ENCODE results near the gene DGKE.
A peak's percentile ranks its signal among the peaks of the same experiment; 100 is the strongest.

The DGKE gene

GRCh38 chr17:56833809-56834379 lies at the start of gene DGKE, which contains the start of gene C17orf67:
TSS of gene DGKE (plus strand) at chr17:56834151. CDS start at chr17:56834796, 645 bp downstream.
TSS of gene C17orf67 (minus strand) at chr17:56833920. CDS start at chr17:56815810, 18,110 bp downstream.
- DNase-seq: peak; percentile 82

DNA sequence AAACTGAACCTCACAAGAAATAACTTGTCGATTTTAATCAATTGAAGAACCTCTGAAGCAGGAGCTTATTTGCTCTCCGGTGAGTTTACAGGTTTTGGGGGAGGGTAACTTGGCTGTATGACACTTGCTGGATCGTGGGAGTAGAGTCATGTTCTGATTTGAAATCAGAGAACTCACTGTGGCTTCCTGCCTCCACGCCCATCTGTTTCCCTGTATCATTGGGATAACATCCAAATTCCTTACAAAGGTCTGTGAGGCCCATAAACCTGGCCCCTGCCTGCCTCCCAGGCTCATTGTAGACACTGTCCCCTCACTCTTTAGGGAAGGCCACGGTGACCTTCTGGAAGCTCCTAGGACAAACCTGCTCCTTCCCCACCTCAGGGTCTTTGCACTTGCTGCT lies 48.5 kb upstream of the DGKE start:
- DNase-seq: no peak

DNA sequence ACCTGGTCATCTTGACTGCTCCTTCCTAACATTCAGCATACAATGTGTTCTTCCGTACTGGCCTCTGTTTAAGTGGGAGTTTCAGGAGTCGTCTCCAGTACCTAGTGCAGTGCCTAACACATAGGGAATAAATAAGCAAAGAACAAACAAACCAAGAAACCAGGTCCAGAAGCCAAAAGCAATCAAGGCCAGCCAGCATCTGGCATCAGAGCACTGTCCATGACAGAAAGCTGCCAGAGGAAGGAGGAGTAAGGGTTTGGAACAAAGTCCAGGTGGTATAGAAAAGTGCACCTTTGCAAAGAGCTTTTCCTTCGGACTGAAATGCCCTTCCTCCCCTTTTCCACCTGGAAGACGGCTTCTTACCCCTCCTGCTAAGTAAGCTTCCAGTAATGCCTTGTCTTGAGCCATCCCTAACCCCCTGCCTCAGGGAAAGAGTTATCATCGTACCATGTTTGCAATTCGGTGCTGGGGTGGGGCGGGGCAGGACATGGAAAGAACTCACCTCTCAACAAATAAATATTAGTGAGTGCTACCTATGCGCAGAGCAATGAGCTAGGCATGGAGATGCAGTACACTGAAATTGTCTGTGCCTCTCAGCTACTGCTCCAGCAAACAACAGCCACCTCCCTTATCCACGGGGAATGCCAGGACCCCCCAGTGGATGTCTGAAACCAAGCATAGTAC lies 47.8 kb upstream of the DGKE start:
- DNase-seq: no peak

DNA sequence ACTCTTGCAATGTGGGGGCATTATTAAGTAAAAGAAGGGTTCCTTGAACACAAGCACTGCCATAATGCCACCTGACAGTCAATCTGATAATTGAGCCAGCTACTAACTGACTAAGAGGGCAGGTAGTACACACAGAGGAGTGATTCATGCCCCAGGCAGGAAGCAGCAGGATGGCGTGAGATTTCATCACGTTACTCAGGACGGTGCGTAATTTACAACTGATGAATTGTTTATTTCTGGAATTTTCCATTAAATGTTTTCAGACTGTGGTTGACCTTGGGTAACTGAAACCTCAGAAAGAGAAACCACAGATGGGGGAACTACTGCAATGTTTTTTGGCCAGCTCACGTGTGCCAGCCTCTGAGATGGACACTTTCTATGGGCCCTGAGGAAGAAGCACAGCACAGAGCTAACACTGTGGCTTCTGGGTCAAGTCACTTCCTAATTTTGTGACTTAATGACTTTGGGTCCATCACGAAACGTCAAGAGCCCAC lies 46.9 kb upstream of the DGKE start:
- no peak for DNase-seq

DNA sequence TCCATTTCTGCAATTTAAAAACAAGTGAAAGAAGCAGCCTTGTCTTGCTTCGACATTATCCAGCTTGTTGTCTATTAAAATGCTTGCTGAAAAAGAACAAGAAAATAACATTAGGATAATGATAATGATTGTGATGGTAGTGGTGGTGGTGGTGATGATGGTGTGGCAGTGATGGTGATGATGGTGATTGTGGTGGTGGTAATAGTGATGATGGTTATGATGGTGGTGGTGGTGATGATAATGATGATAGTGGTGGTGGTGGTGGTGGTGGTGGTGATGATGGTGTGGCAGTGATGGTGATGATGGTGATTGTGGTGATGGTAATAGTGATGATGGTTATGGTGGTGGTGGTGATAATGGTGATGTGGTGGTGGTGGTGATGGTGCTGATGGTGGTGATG lies 41.7 kb upstream of the DGKE start:
- DNase-seq: no peak

DNA sequence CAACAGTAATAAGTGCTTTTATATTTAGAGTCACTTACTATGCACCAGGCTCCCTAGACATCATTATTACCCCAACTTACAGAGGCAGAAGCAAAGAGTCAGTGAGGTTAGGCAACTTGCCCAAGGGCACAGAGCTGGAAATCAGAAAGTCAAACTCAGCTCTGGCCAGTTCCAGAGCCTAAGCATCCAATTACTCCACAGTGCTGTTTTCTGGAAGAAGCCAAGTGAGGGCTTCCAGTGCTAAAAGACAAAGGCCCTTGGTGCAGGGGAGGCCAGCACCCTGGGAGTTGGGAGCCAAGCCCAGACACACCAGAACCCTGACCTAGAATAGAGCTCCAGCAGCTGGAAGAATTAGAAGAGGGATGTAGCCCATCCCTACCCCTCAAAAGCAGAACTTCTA lies 40.4 kb upstream of the DGKE start:
- DNase-seq: no peak

- no peak for DNase-seq
These were observed 40.0 kb upstream of the DGKE start for GRCh38 chr17:56793957-56794356.

- DNase-seq: no peak
These were observed 38.6 kb upstream of the DGKE start for GRCh38 chr17:56795221-56795865.

DNA sequence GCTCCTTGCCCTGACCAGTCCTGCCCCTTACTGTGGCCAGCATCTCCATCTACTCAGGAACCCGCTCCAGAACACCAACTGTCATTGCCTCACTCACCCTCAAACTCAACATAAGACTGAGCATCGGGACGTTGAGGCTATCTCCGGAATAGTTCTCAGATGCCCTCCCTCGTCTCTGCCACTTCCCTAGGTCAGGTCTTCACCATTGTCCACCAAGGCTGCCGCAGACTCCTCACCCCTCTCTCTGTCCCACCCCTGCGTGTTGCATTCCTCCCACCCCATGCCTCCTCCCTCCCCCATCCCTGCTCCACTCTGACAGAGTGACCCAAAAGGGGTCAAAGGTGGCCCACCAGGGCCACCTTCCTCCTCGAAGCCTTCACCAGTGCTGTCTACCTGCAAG lies 37.4 kb upstream of the DGKE start:
- no peak for DNase-seq

DNA sequence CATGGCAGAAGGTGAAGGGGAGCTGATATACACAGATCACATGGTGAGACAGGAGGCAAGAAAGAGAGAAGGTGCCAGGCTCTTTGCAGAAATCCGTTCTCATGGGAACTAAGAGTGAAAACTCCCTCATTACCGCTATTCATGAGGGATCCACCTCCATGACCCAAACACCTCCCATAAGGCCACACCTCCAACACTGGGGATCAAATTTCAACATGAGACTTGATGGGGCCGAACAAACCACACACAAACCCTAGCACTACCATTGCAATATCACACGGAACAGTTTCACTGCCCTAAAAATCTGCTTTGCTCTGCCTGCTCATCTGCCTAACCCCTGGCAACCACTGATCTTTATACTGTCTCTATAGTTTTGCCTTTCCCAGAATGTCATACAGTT lies 35.0 kb upstream of the DGKE start:
- no peak for DNase-seq

DNA sequence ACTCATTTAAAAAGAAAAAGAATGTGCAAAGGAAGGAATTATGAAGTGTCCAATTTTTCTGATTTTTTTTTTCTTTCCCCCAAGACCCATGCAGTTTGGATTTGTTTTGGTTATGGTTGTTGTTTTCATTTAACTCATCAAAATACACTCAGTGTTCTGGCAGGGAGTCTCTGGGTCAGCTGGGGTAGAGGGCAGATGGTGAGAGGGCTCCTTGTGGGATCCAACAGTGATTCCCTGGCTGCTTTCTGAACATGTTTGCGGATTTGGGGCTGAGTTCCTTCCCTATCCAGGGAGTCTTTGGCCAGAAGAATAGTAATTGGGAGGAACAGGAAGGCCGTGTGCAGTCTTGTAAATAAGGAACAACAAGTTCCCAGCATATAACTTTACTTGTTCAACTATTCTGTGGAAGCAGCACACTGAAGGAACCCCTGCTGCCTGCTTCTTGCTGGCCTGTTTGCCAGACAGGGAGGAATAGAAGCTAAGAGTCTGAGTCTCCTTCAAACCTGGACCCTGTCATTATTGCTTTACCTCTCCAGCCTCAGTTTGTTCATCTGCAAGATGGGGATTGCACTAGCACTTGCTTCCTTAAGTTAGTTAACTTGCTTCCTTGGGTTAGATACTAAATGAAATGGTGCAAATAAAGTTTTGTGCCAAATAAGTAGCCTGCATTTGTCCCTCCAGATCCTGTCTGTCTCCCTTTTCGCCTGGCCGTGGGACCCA lies 32.3 kb upstream of the DGKE start:
- no peak for DNase-seq

DNA sequence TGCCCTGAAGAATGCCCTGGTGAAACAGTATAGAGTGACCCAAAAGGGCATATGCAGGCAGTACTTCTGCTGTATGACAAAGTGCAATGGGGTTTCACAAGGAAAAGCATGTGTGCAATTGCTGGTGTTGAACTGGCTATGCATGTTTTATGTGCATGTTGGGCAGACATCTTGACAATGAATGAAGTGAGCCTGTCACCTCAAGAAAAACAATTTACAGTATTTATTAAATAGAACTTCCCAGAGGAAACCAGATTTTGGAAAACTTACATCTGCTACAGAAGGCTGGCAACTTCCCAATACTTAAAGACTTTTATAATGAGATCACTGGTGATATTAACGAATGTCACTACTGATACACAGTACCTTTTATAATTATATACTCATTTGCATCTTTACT lies 30.9 kb upstream of the DGKE start:
- DNase-seq: no peak

- DNase-seq: no peak
These were observed 29.5 kb upstream of the DGKE start for GRCh38 chr17:56804454-56804853.

DNA sequence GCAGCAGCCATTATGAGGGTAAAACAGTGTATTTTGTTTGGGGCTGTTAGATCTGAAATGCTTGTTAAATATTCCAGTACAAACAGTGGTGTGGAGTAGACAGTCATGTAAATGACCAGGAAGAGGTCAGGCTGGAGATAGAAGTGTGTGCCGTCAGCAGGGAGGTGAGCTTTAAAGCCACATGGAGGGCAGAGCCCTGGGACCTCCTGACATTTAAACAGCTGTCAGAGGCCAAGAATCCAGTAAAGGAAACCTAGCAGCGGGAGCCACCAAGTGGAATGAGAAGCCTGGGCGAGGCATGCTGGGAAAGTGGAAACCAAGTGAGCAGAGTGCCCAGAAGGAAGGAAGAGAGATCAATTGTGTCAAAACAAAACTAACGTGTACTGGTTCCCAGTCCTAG lies 27.0 kb upstream of the DGKE start:
- DNase-seq: no peak

DNA sequence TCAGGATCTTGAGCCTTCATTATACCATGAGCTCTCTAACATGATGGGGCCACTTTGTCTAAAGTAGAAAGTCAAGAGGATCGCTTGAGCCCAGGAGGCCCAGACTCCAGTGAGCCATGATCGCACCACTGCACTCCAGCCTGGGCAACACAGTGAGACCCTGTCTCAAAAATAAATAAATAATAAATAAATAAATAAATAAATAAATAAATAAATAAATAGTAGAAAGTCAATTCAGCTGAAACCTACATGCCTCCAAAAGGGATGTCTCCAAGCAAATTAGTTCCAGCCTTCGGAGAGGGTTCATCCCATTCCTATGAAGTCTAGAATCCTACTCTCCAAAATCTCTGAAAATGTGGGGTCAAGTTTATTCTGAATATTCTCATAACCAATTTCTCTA lies 26.2 kb upstream of the DGKE start:
- DNase-seq: no peak

DNA sequence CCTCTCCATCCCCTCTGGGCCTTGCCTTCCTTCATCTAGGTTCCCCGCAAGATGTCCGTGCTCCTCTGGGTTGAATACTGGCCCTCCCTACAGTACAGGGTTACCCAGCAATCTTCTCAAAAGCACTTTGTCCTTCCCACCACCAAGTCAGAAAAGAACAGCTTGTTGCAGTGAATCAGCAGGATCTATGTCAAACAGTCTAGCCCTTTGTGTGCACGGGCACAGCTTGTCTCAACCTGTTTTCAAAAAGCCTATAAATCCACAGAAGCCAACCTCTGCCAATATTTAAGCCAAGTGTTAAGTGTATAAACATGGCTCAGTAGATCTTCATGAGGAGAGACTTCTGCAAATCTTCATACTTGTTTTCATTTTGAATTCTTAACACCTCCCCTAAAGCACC lies 25.4 kb upstream of the DGKE start:
- peak; percentile 76 for DNase-seq

GRCh38 chr17:56809106-56809819 lies 24.7 kb upstream of the DGKE start:
- DNase-seq: peak; percentile 47

DNA sequence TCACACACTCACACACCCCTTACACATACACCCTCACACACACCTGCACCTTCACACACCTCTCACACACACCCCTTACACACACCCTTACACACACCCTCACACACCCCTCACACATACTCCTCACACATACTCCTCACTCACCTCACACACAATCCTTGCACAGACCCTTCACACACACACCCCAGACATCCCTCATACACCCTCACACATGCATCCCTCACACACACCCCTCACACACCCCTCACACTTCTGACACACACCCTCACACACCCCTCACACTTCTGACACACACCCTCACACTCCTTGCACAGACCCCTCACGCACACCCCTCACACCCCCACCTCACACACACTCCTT lies 24.2 kb upstream of the DGKE start:
- no peak for DNase-seq

DNA sequence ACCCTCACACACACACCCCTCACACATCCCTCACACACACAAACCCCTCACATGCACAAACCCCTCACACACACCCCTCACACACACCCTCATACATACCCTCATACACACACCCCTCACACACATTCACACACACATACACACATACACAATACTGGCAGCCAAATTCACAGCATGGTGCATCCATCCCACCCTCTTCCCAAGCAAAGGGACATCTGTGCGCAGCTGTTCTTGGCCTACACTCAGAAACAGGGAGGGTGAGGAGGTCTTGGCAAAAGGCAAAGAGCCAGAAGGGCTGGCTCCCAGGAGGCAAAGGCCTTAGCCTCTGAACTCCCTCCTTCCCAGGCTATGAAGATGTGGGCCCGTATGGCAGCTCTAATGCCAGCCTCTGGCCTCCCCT lies 23.6 kb upstream of the DGKE start:
- DNase-seq: peak; percentile 68

DNA sequence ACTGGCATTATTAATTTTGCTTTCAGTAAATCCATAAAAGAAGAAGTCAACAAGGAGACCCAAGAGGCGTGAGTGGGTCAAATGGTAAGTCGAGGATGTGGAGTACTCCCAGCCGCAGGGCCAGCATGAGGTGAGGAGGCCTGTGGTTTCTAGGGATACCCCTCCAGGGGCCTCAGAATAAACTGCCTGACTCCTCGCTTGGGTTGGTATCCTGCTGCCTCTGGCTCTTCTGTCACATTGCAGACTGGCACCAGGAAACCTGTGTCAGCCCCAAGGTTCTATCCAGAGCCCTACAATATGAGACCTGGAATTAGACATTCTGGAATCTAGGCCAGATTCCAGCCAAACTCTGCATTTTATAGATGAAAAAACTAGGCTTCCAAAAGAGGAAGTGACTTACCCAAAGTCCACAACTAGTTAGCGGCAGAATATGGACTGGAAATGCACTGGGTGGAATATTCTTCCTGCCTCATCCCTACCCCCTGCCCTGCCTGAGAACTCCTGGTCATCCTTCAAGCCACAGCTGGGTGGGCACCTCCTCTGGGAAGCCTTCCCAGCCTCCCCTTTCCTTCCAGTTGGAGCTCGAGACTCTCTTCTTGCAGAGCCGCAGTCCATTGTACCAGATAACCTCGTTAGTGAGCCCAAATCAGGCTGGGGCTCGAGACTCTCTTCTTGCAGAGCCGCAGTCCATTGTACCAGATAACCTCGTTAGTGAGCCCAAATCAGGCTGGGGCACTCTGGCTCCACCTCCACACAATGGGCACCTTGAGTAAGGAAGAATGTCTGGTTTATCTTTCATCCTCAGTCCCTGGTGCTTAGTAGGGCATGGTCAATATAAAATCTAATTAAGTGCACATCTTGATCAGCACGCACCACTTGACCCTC lies 22.8 kb upstream of the DGKE start:
- DNase-seq: no peak

- peak; percentile 5 for DNase-seq
These were observed 21.0 kb upstream of the DGKE start for GRCh38 chr17:56812901-56813388.

DNA sequence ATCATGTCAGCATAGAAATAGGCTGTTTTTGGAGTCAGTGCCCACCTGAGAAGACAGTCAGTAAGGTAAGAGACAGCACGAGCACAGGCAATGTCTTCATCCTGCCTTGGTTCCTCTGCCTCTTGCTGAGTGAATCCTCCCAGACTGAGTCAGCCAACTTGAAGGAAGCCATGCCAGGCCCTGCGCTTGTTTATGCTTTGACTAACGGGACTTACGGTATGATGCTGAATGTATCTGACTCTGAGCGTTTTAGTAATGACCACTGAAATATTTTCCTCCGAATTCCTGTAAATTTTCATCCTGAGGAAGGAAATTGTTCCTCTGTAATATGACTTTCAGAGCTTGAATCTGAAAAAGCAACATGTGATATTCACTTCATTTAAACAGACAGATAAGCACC lies 18.2 kb upstream of the DGKE start:
- DNase-seq: no peak
